ENCODE measurements around the gene ZFHX3. TPM values are rescaled to one million over a fixed set of nuclear protein-coding genes. Genes with fewer than 3 reads are reported as not detected.

The ZFHX3 gene
- total and polyA plus RNA-seq, 2 of the 8 experiments (the other 6 are each of a cell fraction or from before 2014, with no cell fraction given): 0.08 to 0.99 TPM

DNA sequence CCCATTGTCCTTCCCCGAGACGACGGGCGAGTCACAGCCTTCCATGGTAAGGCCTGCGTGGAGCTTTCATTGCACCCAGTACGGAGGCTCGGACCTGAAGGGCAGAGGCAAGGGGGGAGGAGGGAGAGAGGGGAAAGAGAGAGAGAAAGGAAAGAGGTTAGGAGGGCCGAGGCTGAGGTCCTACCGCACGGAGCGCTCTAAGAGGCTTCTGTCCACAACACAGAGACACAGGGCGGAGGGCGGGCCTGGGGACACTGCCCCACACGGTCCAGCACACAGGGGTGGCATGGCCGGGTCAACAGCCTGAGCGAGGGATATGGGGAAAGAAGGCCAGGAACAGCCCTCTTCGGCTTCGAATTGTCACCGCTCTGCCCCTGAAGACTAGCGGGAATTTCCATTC is 87.8 kb downstream of the ZFHX3 start:
- H3K4me1 ChIP-seq (replicated peaks in 1 of 4; ENCODE audit: control insufficient read depth in 3 of 4, insufficient read depth in 4 of 4, low read length in 3 of 4): no peaks in the 10 kb centered on the region; a peak in 1 of 7 replicates
- 94% methylated on average over 17 of the region's 20 CpGs; no CpG with 5 or more reads in 1 of the 2 experiments for WGBS, 2 experiments (ENCODE audit: extremely low coverage in 1 of 2, insufficient coverage in 1 of 2, insufficient read length in 1 of 2, insufficient replicate concordance in 2 of 2, low coverage in 1 of 2, low lambda C conversion rate in 2 of 2, missing lambda C conversion rate in 1 of 2)
- POLR2A ChIA-PET (ENCODE audit: partially characterized antibody): no interaction called here
- TF ChIP-seq SIRT6 (IDR thresholded peaks at IDR 0.05; ENCODE audit: low read length) (no peak), NANOG (IDR thresholded peaks at IDR 0.05; ENCODE audit: insufficient read depth, low read depth, low read length, poor library complexity, severe bottlenecking) (no peak), CBX8 (IDR thresholded peaks at IDR 0.05; ENCODE audit: borderline replicate concordance, low read depth, low read length) (no peak), EGR1 (IDR thresholded peaks at IDR 0.05; ENCODE audit: borderline replicate concordance, low read depth, low read length) (no peak)

More for the DNA sequence above, 87.8 kb downstream of the ZFHX3 start:
- Histone ChIP-seq H2AFZ (ENCODE audit: low read length) (no peak overlapping the region), H2BK120ac (replicated peaks; ENCODE audit: low read depth, low read length) (no peak overlapping the region), H3K23ac (ENCODE audit: insufficient read length) (no peak overlapping the region), H3K9ac (replicated peaks in 1 of 4; ENCODE audit: extremely low read depth in 1 of 4, low read depth in 3 of 4, low read length in 3 of 4) (no peak overlapping the region), H3K79me1 (ENCODE audit: low read depth, low read length) (no peaks in the 10 kb centered on the region), H3K4ac (replicated peaks; ENCODE audit: insufficient read length, low read depth, low read length) (peak overlapping the region; percentile 15), H3K27me3 (replicated peaks in 1 of 4; ENCODE audit: control insufficient read depth in 3 of 4, extremely low read depth in 1 of 4, insufficient read depth in 3 of 4, low read length in 3 of 4) (no peaks in the 10 kb centered on the region), H3K9me3 (ENCODE audit: insufficient read depth in 2 of 2, low read depth in 1 of 2, low read length in 1 of 2) (no peaks in the 10 kb centered on the region), H3K56ac (replicated peaks; ENCODE audit: insufficient read length, low read depth, low read length) (no peak overlapping the region), H3K4me2 (ENCODE audit: insufficient read depth in 1 of 2, low read depth in 2 of 2, low read length in 2 of 2) (no peak overlapping the region), H4K91ac (replicated peaks; ENCODE audit: insufficient read length, low read length) (no peak overlapping the region), H4K20me1 (replicated peaks in 1 of 2; ENCODE audit: control insufficient read depth in 1 of 2, insufficient read depth in 2 of 2, low read length in 2 of 2) (no peaks in the 10 kb centered on the region), H2BK12ac (ENCODE audit: low read depth, low read length) (no peak overlapping the region; the same call in 1 of the 2 replicates), H3K18ac (ENCODE audit: extremely low read depth, low read length) (no peak overlapping the region), H2BK5ac (ENCODE audit: low read depth, low read length) (no peak overlapping the region), H2AK5ac (ENCODE audit: low read depth, low read length) (no peak overlapping the region), H3K4me3 (ENCODE audit: extremely low read depth in 1 of 4, insufficient read depth in 2 of 4, low read depth in 3 of 4, low read length in 4 of 4) (no peak overlapping the region), H4K8ac (ENCODE audit: extremely low read depth, insufficient read depth, low read length) (no peak overlapping the region), H3K27ac (ENCODE audit: low read depth, low read length) (no peak overlapping the region), H3K36me3 (ENCODE audit: control insufficient read depth in 2 of 4, insufficient read depth in 4 of 4, low read length in 3 of 4) (no peaks in the 10 kb centered on the region), H3K23me2 (ENCODE audit: low read depth, low read length) (no peaks in the 10 kb centered on the region), H3K14ac (ENCODE audit: insufficient read length) (no peak overlapping the region), H2BK15ac (ENCODE audit: low read length) (no peak overlapping the region), H4K5ac (ENCODE audit: insufficient read length, low read depth, low read length) (no peak overlapping the region), H2BK20ac (ENCODE audit: low read length) (no peak overlapping the region), H3K79me2 (ENCODE audit: control insufficient read depth in 1 of 2, insufficient read depth in 2 of 2, low read length in 2 of 2) (no peaks in the 10 kb centered on the region)
- DNase-seq (ENCODE audit: low read depth in 1 of 2, low spot score in 2 of 2) (no peak), FAIRE-seq (no peak)
- CTCF ChIA-PET (ENCODE audit: partially characterized antibody): interaction anchor here (1.2 to 1.7 kb wide), 3 partner anchors 12 to 50 kb away, joined by 4 to 5 read pairs (median 4); no protein-coding TSS in a partner anchor
